GM19372 (cell line): ENCODE results near the gene GUCY1A2.

Source experiments
- ATAC-seq: cut with Tn5 transposase; IDR thresholded peaks from one replicate; pipeline ENCODE4 v1.9.1; 2021; ENCODE audit warnings: mild to moderate bottlenecking, low read depth, moderate library complexity; ENCODE audit not compliant: unreplicated experiment

The GUCY1A2 gene

DNA sequence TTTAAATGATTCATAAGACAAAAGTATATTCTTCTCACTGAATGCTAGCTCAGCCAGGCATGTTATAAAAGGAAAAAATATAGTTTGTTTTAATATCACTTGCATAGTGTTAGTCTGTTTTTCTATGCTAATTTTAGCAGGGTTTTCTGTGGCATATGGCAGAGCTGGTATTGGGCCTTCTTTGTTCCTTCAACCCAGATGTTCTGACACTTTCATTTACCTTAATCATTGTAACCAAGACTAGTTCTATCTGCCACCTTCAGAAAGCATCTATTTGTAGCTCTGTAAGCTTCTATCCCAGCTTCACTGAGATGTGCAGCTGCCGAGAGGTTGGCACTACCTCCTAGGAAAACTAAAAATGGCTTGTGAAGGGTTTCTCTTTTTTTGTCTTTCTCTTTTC lies 338.7 kb downstream of the GUCY1A2 start:
- no peak for ATAC-seq

DNA sequence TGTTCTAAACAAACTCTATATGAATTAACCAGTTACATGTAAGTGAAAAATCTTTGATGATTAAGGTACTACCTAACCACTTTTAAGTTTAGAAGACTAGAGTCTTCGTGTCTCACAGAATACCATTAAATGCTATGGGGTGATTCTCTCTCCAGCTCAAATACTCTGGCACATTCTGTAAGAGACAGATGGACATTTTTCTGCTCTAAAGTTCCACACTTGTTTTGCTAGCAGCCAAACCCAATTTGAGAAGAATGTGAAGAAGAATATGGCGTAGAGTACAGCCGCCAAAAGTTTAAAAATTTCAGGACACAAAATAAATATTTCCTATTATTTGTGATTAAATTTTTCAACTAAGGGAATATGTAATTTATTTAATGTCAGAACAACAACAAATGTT lies 339.1 kb downstream of the GUCY1A2 start:
- no peak for ATAC-seq

DNA sequence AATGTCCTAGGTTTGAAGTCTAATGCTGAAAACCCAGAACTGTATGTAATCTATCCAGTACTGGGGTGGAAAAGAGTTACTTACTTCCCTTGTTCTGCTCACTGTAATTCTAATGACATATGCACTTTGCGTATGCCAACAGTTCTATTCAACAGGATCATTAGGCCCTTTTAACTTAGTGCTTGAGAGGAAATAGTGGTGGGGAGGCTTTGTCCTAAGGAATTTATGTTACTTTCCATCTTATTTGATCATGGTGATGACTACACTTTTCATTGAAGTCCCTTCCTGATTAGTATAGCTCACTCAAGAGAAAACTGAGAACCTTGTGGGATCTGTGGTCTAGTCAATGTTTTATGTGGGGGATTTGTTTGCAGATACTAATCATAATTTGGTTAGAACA lies 348.2 kb downstream of the GUCY1A2 start:
- no peak for ATAC-seq

DNA sequence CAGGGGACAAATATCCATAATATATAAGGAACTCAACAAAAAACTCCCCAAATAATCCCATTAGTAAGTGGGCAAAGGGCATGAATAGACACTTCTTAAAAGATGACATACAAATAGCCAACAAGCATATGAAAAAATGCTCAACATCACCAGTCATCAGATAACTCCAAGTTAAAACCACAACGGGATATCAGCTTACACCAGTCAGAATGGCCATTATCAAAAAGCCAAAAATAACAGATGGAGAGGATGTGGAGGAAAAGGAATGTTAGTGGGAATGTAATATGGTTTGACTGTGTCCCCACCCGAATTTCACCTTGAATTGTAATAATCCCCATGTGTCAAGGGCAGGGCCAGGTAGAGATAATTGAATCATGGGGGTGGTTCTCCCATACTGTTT lies 350.1 kb downstream of the GUCY1A2 start:
- no peak for ATAC-seq

DNA sequence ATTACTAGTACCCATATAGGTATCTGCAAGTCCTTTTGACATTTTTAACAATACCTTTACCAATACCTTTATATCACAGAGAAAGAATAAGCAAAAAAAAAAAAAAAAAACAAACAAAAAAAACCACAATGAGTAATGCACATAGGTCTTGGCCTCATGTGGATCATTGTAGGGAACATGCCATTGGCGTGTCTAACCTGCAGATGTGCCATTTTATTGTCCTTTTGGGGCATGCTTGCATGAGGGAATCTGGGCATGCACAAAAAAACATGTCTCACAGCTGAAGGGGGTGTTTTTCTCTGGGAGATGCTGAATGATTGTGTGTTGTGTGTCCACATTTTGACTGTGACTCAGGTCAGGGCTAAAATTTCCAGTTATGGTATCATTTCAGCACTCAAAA lies 361.6 kb downstream of the GUCY1A2 start:
- no peak for ATAC-seq

DNA sequence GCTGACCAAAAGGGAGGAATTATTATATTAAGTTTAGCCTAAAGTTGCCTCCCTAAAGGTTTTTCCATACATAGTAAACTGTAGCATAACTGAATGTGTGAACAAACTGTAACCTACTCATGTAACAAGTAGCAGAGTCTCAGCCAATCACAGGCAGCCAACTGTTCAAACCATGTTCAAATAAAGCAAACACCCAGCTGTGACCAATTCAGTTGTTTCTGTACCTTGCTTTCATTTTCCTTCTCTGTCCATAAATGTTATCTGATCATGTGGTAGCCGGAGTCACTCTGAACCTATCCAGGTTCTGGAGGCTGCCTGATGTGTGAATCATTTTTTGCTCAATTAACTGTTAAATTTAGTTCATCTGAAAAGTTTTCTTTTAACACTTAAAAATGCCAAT lies 373.5 kb downstream of the GUCY1A2 start:
- no peak for ATAC-seq

DNA sequence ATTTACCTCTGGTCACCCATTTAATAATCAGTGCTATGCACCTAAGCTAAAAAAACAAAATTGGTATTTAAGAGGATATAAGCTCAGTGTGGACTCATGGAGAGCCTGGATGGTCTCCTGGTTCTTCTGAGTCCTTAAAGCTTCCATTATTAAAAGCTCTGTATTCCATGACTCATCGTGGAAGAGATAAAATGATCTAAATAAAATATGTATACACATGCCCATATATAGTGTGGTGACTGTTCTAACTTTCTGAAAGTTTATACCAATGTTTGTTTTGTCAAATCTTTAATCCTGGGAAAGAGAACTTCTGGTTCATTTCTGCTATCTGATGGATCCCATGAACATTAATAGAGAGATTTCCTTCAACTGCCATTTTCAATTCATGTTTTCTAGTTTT lies 375.9 kb downstream of the GUCY1A2 start:
- ATAC-seq: no peak

DNA sequence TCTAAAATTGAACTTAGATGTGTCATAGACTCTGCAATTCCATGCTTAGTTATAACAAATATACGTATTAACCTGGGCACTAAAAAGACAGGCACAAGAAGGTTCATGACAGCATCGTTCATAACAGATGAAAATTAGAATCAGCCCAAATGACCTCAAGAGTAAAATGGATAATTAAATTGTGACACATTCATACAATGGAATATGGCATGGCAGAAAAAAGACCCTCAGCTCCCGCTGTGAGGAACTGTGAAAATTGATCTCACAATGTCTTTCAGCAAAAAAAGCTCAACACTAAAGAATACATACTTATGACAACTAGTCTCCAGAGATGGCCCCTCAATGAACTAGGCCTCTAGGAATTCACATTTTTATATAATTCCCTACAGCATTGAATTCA lies 386.0 kb downstream of the GUCY1A2 start:
- ATAC-seq: no peak

DNA sequence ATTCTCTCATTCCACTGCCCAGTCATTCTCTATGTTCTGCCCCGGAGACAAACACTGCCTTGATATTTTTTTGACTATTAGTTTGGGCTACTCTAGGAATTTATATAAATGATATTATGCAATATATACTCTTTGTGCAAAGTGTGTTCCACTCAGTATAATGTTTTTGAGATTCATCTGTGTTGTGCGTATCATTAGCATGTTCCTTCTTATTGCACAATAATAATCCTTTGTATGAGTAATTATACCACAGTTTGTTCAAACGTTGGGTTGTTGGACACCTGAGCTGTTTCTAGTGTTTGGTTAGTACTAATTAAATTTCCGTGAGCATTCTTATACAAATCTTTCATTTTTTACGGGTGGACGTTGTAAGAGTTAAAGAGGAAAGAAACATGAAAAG lies 390.6 kb downstream of the GUCY1A2 start:
- no peak for ATAC-seq

DNA sequence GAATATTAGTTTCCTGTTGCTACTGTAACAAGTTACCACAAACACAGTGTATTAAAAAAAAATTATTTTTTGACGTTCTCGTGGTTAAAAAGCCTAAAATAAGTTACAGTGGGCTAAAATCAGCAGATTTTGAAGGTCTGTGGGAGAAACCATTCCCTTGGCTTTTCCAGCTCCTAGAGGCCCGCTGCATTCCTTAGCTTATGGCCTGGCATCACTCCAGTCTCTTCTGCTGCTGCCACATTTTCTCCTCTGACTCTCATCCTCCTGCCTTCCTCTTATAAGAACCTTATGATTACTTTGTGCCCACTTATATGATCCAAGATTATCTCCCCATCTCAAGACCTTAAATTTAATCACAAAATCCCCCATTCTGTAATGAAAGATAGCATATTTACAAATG lies 392.7 kb downstream of the GUCY1A2 start:
- ATAC-seq: no peak

DNA sequence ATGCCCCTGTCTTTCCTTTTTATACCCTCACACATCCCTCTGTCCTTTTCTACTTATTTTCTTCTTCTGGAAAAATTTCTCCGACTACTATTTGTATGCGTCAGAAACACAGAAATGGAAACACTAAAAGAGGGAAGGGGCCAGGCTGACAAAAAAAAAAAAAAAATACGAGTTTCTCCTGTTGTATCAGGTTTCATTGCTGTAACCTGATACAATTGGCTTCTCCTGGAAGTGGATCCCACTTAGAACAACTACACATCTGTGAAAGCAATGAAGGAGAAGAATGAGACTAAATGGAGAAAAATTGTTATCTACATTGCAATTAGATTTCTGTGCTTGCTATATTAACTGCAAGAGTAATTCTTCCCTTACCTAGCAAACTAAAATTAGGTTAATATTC lies 393.9 kb downstream of the GUCY1A2 start:
- no peak for ATAC-seq
